NCI-H748 treated with DMSO at 0.1 percent for 48 hours (cell line): ENCODE data around the gene MCUR1.
"Not testable (repeated sequence)": the region's sequence is repeated elsewhere in the genome, so short reads cannot be mapped to it uniquely, and the experiment has no call there.

Experiments
- DNase-seq: peaks from one replicate; lab custom pipeline; 2025; lab: John Stamatoyannopoulos, UW

Gene MCUR1

GRCh38 chr6:13776602-13777001, 37.8 kb downstream of the MCUR1 start:
- no peak for DNase-seq

GRCh38 chr6:13775466-13775865, 38.9 kb downstream of the MCUR1 start:
- DNase-seq: not testable (repeated sequence)

- DNase-seq: not testable (repeated sequence)
Measured at GRCh38 chr6:13772358-13773030, 41.9 kb downstream of the MCUR1 start.

- no peak for DNase-seq
Measured at GRCh38 chr6:13769655-13770053, 44.7 kb downstream of the MCUR1 start.

GRCh38 chr6:13769034-13769654, 45.2 kb downstream of the MCUR1 start:
- DNase-seq: no peak

GRCh38 chr6:13767121-13767808, 47.1 kb downstream of the MCUR1 start:
- DNase-seq: no peak

GRCh38 chr6:13766201-13766634, 48.1 kb downstream of the MCUR1 start:
- DNase-seq: no peak

GRCh38 chr6:13765570-13765969, 48.8 kb downstream of the MCUR1 start:
- DNase-seq: no peak

GRCh38 chr6:13764996-13765395, 49.4 kb downstream of the MCUR1 start:
- DNase-seq: no peak

- no peak for DNase-seq
Measured at GRCh38 chr6:13763740-13764381, 50.5 kb downstream of the MCUR1 start.

- DNase-seq: no peak
Measured at GRCh38 chr6:13762611-13763441, 51.5 kb downstream of the MCUR1 start.

- no peak for DNase-seq
Measured at GRCh38 chr6:13761361-13762036, 52.9 kb downstream of the MCUR1 start.

- DNase-seq: no peak
Measured at GRCh38 chr6:13760307-13761304, 53.8 kb downstream of the MCUR1 start.

GRCh38 chr6:13759025-13759424, 55.3 kb downstream of the MCUR1 start:
- no peak for DNase-seq

- no peak for DNase-seq
Measured at GRCh38 chr6:13754644-13755043, 59.7 kb downstream of the MCUR1 start.

- no peak for DNase-seq
Measured at GRCh38 chr6:13743736-13744127, 70.6 kb downstream of the MCUR1 start.

GRCh38 chr6:13742961-13743735, 71.2 kb downstream of the MCUR1 start:
- no peak for DNase-seq

GRCh38 chr6:13741365-13741764, 73.0 kb downstream of the MCUR1 start:
- DNase-seq: no peak
